Parathyroid adenoma (tissue), 2 donors: ENCODE data around the gene FAM193B.

Experiments used
- H2AFZ ChIP-seq: fragments of 300-600 bp; sonication (generic); one replicate; pipeline ENCODE4 v1.7.0; 2017; ENCODE audit warnings: antibody characterized with exemption, mild to moderate bottlenecking
- H3K27ac ChIP-seq: fragments of 300-600 bp; sonication (generic); one replicate; pipeline ENCODE4 v1.7.0; 2017
- H3K27me3 ChIP-seq: fragments of 300-600 bp; sonication (generic); one replicate; pipeline ENCODE4 v1.7.0; 2017; ENCODE audit warnings: low read length; ENCODE audit not compliant: control insufficient read depth, insufficient read depth
- H3K36me3 ChIP-seq: fragments of 300-600 bp; sonication (generic); one replicate; pipeline ENCODE4 v1.7.0; 2017; ENCODE audit warnings: low read length; ENCODE audit not compliant: control insufficient read depth, insufficient read depth
- H3K4me1 ChIP-seq: fragments of 300-600 bp; sonication (generic); one replicate; pipeline ENCODE4 v1.7.0; 2017; ENCODE audit warnings: control low read depth
- H3K4me2 ChIP-seq: fragments of 300-600 bp; sonication (generic); one replicate; pipeline ENCODE4 v1.7.0; 2017; ENCODE audit warnings: low read length
- H3K4me3 ChIP-seq: fragments of 300-600 bp; sonication (generic); one replicate; pipeline ENCODE4 v1.7.0; 2017; ENCODE audit warnings: low read depth, low read length
- H3K79me2 ChIP-seq: fragments of 300-600 bp; sonication (generic); one replicate; pipeline ENCODE4 v1.7.0; 2017; ENCODE audit warnings: control low read depth
- H3K9ac ChIP-seq: fragments of 300-600 bp; sonication (generic); one replicate; pipeline ENCODE4 v1.7.0; 2017; ENCODE audit warnings: mild to moderate bottlenecking
- H3K9me3 ChIP-seq: fragments of 300-600 bp; sonication (generic); one replicate; pipeline ENCODE4 v1.7.0; 2017; ENCODE audit warnings: low read length; ENCODE audit not compliant: control insufficient read depth
- CTCF ChIP-seq: fragments of 300-600 bp; sonication (generic); IDR thresholded peaks from one replicate; pipeline ENCODE4 v1.7.0; 2017; ENCODE audit warnings: antibody characterized with exemption, mild to moderate bottlenecking
- donor health status: primary hyperparathyroidism.

Gene FAM193B

GRCh38 chr5:177594071-177594470, 39.7 kb upstream of the FAM193B start:
- Histone ChIP-seq H2AFZ (no peak overlapping the region), H3K4me3 (no peak overlapping the region), H3K9ac (no peak overlapping the region), H3K36me3 (no peaks in the 10 kb centered on the region), H3K79me2 (peaks cover 4% of the 10 kb centered on the region), H3K27ac (no peak overlapping the region), H3K4me2 (no peak overlapping the region), H3K9me3 (no peaks in the 10 kb centered on the region), H3K4me1 (peaks cover 4% of the 10 kb centered on the region), H3K27me3 (no peaks in the 10 kb centered on the region)
- no peak for TF ChIP-seq CTCF

GRCh38 chr5:177593511-177593910, 39.1 kb upstream of the FAM193B start:
- Histone ChIP-seq H3K4me3 (no peak overlapping the region), H3K27ac (no peak overlapping the region), H3K27me3 (no peaks in the 10 kb centered on the region), H3K9ac (no peak overlapping the region), H3K36me3 (no peaks in the 10 kb centered on the region), H2AFZ (no peak overlapping the region), H3K9me3 (no peaks in the 10 kb centered on the region), H3K79me2 (peaks cover 4% of the 10 kb centered on the region), H3K4me2 (no peak overlapping the region), H3K4me1 (peaks cover 4% of the 10 kb centered on the region)
- TF ChIP-seq CTCF = no peak

- H3K9me3 ChIP-seq = no peaks in the 10 kb centered on the region
- no peak for TF ChIP-seq CTCF
- H3K27me3 ChIP-seq = no peaks in the 10 kb centered on the region
- H3K4me2 ChIP-seq = peak overlapping the region; percentile 96
- H3K9ac ChIP-seq = peak overlapping the region; percentile 91
- no peak overlapping the region for H2AFZ ChIP-seq
- H3K4me1 ChIP-seq = peaks cover 4% of the 10 kb centered on the region
- peak overlapping the region; percentile 96 for H3K4me3 ChIP-seq
- no peaks in the 10 kb centered on the region for H3K36me3 ChIP-seq
- H3K79me2 ChIP-seq = peaks cover 4% of the 10 kb centered on the region
- H3K27ac ChIP-seq = no peak overlapping the region
Observed at GRCh38 chr5:177592905-177593304, 38.5 kb upstream of the FAM193B start.

GRCh38 chr5:177592010-177592834, 37.9 kb upstream of the FAM193B start, which contains the start of gene TMED9:
Gene TMED9 (plus strand): TSS chr5:177592203. CDS start chr5:177592215, 12 bp downstream.
- H3K4me1 ChIP-seq = peaks cover 4% of the 10 kb centered on the region
- H3K79me2 ChIP-seq = peaks cover 4% of the 10 kb centered on the region
- peak within 1 kb of the TSS; percentile 96 for H3K4me2 ChIP-seq
- no peaks in the 10 kb centered on the region for H3K9me3 ChIP-seq
- peak within 1 kb of the TSS; percentile 81 for H3K27ac ChIP-seq
- TF ChIP-seq CTCF = peak; percentile 23
- H3K27me3 ChIP-seq = no peaks in the 10 kb centered on the region
- no peaks in the 10 kb centered on the region for H3K36me3 ChIP-seq
- peak within 1 kb of the TSS; percentile 91 for H3K9ac ChIP-seq
- peak within 1 kb of the TSS; percentile 92 for H2AFZ ChIP-seq
- peak within 1 kb of the TSS; percentile 96 for H3K4me3 ChIP-seq

- Histone ChIP-seq H3K4me1 (peaks cover 4% of the 10 kb centered on the region), H3K27me3 (no peaks in the 10 kb centered on the region), H3K9ac (no peak overlapping the region), H3K36me3 (no peaks in the 10 kb centered on the region), H3K4me2 (peak overlapping the region; percentile 96), H3K79me2 (peaks cover 4% of the 10 kb centered on the region), H2AFZ (peak overlapping the region; percentile 92), H3K9me3 (no peaks in the 10 kb centered on the region), H3K4me3 (peak overlapping the region; percentile 96), H3K27ac (peak overlapping the region; percentile 81)
- no peak for TF ChIP-seq CTCF
Observed at GRCh38 chr5:177591690-177592009, 37.3 kb upstream of the FAM193B start.
